ENCODE data around the gene NOC4L. TPM values are rescaled to one million over a fixed set of nuclear protein-coding genes. Genes with fewer than 3 reads are reported as not detected.

Gene NOC4L
- total and polyA plus RNA-seq, 2 experiments from 2014 or later: 42.4 to 54.7 TPM

GRCh38 chr12:132191715-132192553 lies 47.7 kb downstream of the NOC4L start (continued):
- TF ChIP-seq ZNF462 (CRISPR knock-in tag; IDR thresholded peaks at IDR 0.05): no peak
- TF ChIP-seq POLR2AphosphoS5 (IDR thresholded peaks at IDR 0.05; ENCODE audit: low read depth): no peak
- TF ChIP-seq NANOG (IDR thresholded peaks at IDR 0.05; ENCODE audit: borderline replicate concordance): no peak
- TF ChIP-seq STAT1 (IDR thresholded peaks at IDR 0.05; ENCODE audit: unreplicated experiment): no peak
- no peak for TF ChIP-seq CTCF (conservative IDR thresholded peaks at IDR 0.05; ENCODE audit: low read depth in 2 of 2)
- TF ChIP-seq, protein P1, sequence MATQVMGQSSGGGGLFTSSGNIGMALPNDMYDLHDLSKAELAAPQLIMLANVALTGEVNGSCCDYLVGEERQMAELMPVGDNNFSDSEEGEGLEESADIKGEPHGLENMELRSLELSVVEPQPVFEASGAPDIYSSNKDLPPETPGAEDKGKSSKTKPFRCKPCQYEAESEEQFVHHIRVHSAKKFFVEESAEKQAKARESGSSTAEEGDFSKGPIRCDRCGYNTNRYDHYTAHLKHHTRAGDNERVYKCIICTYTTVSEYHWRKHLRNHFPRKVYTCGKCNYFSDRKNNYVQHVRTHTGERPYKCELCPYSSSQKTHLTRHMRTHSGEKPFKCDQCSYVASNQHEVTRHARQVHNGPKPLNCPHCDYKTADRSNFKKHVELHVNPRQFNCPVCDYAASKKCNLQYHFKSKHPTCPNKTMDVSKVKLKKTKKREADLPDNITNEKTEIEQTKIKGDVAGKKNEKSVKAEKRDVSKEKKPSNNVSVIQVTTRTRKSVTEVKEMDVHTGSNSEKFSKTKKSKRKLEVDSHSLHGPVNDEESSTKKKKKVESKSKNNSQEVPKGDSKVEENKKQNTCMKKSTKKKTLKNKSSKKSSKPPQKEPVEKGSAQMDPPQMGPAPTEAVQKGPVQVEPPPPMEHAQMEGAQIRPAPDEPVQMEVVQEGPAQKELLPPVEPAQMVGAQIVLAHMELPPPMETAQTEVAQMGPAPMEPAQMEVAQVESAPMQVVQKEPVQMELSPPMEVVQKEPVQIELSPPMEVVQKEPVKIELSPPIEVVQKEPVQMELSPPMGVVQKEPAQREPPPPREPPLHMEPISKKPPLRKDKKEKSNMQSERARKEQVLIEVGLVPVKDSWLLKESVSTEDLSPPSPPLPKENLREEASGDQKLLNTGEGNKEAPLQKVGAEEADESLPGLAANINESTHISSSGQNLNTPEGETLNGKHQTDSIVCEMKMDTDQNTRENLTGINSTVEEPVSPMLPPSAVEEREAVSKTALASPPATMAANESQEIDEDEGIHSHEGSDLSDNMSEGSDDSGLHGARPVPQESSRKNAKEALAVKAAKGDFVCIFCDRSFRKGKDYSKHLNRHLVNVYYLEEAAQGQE (IDR thresholded peaks at IDR 0.05; ENCODE audit: unreplicated experiment): no peak
- TF ChIP-seq EZH2phosphoT487 (IDR thresholded peaks at IDR 0.05; ENCODE audit: unreplicated experiment): no peak
- TF ChIP-seq ZNF331 (CRISPR knock-in tag; IDR thresholded peaks at IDR 0.05; ENCODE audit: low read depth): no peak
- no peak for TF ChIP-seq ZNF114 (CRISPR knock-in tag; IDR thresholded peaks at IDR 0.05)

Data from GM23338 (cell line).